Measurements from ENCODE around the gene XPOT.

DNA sequence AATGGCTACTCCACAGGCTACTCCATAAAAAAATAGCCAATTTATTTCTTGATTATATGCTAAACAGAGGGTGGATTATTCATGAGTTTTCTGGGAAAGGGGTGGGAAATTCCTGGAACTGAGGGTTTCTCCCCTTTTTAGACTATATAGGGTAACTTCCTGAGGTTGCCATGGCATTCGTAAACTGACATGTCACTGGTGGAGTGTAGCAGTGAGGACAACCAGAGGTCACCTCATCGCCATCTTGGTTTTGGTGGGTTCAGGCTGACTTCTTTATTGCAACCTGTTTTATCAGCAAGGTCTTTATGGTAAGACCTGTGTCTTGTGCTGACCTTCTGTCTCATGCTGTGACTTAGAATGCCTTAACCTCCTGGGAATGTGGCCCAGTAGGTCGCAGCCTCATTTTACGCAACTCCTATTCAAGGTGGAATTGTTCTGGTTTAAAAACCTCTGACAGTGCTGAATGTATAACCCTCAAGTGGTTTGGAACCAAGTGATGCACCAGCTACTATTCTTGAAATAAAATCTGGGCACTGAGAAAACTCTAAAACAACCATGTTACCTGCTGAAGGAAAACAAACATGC is 41.4 kb upstream of the XPOT start:
- TF ChIP-seq, protein P1, sequence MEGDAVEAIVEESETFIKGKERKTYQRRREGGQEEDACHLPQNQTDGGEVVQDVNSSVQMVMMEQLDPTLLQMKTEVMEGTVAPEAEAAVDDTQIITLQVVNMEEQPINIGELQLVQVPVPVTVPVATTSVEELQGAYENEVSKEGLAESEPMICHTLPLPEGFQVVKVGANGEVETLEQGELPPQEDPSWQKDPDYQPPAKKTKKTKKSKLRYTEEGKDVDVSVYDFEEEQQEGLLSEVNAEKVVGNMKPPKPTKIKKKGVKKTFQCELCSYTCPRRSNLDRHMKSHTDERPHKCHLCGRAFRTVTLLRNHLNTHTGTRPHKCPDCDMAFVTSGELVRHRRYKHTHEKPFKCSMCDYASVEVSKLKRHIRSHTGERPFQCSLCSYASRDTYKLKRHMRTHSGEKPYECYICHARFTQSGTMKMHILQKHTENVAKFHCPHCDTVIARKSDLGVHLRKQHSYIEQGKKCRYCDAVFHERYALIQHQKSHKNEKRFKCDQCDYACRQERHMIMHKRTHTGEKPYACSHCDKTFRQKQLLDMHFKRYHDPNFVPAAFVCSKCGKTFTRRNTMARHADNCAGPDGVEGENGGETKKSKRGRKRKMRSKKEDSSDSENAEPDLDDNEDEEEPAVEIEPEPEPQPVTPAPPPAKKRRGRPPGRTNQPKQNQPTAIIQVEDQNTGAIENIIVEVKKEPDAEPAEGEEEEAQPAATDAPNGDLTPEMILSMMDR (conservative IDR thresholded peaks at IDR 0.05): no peak
- no peak for TF ChIP-seq ZFX (IDR thresholded peaks at IDR 0.05)

Measured in C4-2B (cell line).